Neuronal stem cell (in vitro differentiated cells): ENCODE results near the gene SAFB2.
A peak's percentile ranks its signal among the peaks of the same experiment; 100 is the strongest.

Experiments used
- DNase-seq: peaks from one replicate; pipeline ENCODE4 v3.0.0-alpha.2; 2013; ENCODE audit warnings: low spot score
- H2AFZ ChIP-seq: one replicate; pipeline ENCODE4 v1.6.1; 2013; ENCODE audit warnings: mild to moderate bottlenecking, low read length, inconsistent platforms
- H2AK5ac ChIP-seq: 2 replicates; pipeline ENCODE4 v1.6.1; 2013; ENCODE audit warnings: low read depth, mild to moderate bottlenecking, inconsistent platforms, low read length, moderate library complexity, mixed read lengths
- H2BK120ac ChIP-seq: 2 replicates; pipeline ENCODE4 v1.6.1; 2013; ENCODE audit warnings: low read depth, mild to moderate bottlenecking, inconsistent platforms, low read length, moderate library complexity, mixed read lengths
- H2BK12ac ChIP-seq: one replicate; pipeline ENCODE4 v1.6.1; 2013; ENCODE audit warnings: low read length, inconsistent platforms
- H2BK15ac ChIP-seq: 2 replicates; pipeline ENCODE4 v1.6.1; 2013; ENCODE audit warnings: mild to moderate bottlenecking, low read length, inconsistent platforms, mixed read lengths
- H2BK5ac ChIP-seq: one replicate; pipeline ENCODE4 v1.6.1; 2013; ENCODE audit warnings: inconsistent platforms, mild to moderate bottlenecking, low read length, moderate library complexity
- H3K14ac ChIP-seq: one replicate; pipeline ENCODE4 v1.6.1; 2013; ENCODE audit warnings: low read length, inconsistent platforms
- H3K18ac ChIP-seq: 2 replicates; pipeline ENCODE4 v1.6.1; 2013; ENCODE audit warnings: low read length, inconsistent platforms
- H3K23ac ChIP-seq: 2 replicates; pipeline ENCODE4 v1.6.1; 2013; ENCODE audit warnings: low read depth, mild to moderate bottlenecking, mixed read lengths, low read length, inconsistent platforms; ENCODE audit not compliant: poor library complexity
- H3K27ac ChIP-seq: replicated peaks from 3 replicates; pipeline ENCODE4 v1.5.1; 2013; ENCODE audit warnings: low read length, inconsistent platforms
- H3K27me3 ChIP-seq, 3 experiments: 2 replicates each; pipeline ENCODE4 v1.6.1; 2013; ENCODE audit warnings: low read length in 3 of 3, mild to moderate bottlenecking in 2 of 3, inconsistent platforms in 1 of 3, low read depth in 1 of 3, mixed read lengths in 1 of 3, moderate library complexity in 1 of 3; ENCODE audit not compliant: control insufficient read depth in 3 of 3, insufficient read depth in 3 of 3
- H3K36me3 ChIP-seq, 2 donors: replicated peaks in 1 of 2; 2 replicates each; pipeline ENCODE4 v1.6.1; 2013; ENCODE audit warnings: low read length in 2 of 2; ENCODE audit not compliant: control insufficient read depth in 2 of 2, insufficient read depth in 2 of 2
- H3K4ac ChIP-seq: 2 replicates; pipeline ENCODE4 v1.6.1; 2013; ENCODE audit warnings: inconsistent platforms, mild to moderate bottlenecking, low read length, moderate library complexity
- H3K4me1 ChIP-seq, 2 donors: 1 replicate in 1 of 2; 2 replicates in 1 of 2; pipeline ENCODE4 v1.6.1; 2013; ENCODE audit warnings: low read length in 2 of 2, low read depth in 1 of 2; ENCODE audit not compliant: control insufficient read depth in 2 of 2, insufficient read depth in 1 of 2
- H3K4me2 ChIP-seq: one replicate; pipeline ENCODE4 v1.6.1; 2013; ENCODE audit warnings: mild to moderate bottlenecking, low read length, inconsistent platforms; ENCODE audit not compliant: insufficient read depth, poor library complexity, severe bottlenecking
- H3K4me3 ChIP-seq, 2 donors: 2 replicates each; pipeline ENCODE4 v1.5.1; 2013; ENCODE audit warnings: low read length in 2 of 2, mild to moderate bottlenecking in 2 of 2, inconsistent platforms in 1 of 2, moderate library complexity in 1 of 2
- H3K79me1 ChIP-seq: one replicate; pipeline ENCODE4 v1.6.1; 2013; ENCODE audit warnings: low read depth, mild to moderate bottlenecking, inconsistent platforms, low read length, moderate library complexity
- H3K9ac ChIP-seq: one replicate; pipeline ENCODE4 v1.6.1; 2013; ENCODE audit warnings: mild to moderate bottlenecking, low read depth, low read length, inconsistent platforms; ENCODE audit not compliant: poor library complexity
- H3K9me3 ChIP-seq, 2 donors: replicated peaks in 1 of 2; 2 replicates each; pipeline versions ENCODE3 to v1.6.1; 2013; ENCODE audit warnings: low read length in 2 of 2, mild to moderate bottlenecking in 2 of 2, inconsistent platforms in 1 of 2, low read depth in 1 of 2, mixed read lengths in 1 of 2, moderate library complexity in 1 of 2; ENCODE audit not compliant: control insufficient read depth in 2 of 2, insufficient read depth in 1 of 2
- H4K8ac ChIP-seq: one replicate; pipeline ENCODE4 v1.6.1; 2013; ENCODE audit warnings: low read depth, mild to moderate bottlenecking, inconsistent platforms, low read length, moderate library complexity
- H4K91ac ChIP-seq: one replicate; pipeline ENCODE4 v1.6.1; 2013; ENCODE audit warnings: low read length, low read depth, mild to moderate bottlenecking, inconsistent platforms; ENCODE audit not compliant: poor library complexity
- WGBS, 2 donors: extraction: QIAGEN DNeasy Blood & Tissue Kit; methylation state at CpG; one replicate each; pipeline ENCODE4 v1.1.7; 2013; ENCODE audit warnings: missing lambda C conversion rate in 2 of 2, mixed read lengths in 1 of 2; ENCODE audit not compliant: insufficient read length in 2 of 2, insufficient replicate concordance in 1 of 2; ENCODE audit errors: extremely low coverage in 2 of 2; 5-methylcytosine and 5-hydroxymethylcytosine counted together

The SAFB2 gene

GRCh38 chr19:5590865-5591154 is 31.8 kb downstream of the SAFB2 start:
- no peak for DNase-seq
- no peak overlapping the region for H3K23ac ChIP-seq
- no peak overlapping the region for H4K8ac ChIP-seq
- H4K91ac ChIP-seq, result no peak overlapping the region
- no peak overlapping the region for H3K4me2 ChIP-seq
- peaks cover 61 to 94% of the 10 kb centered on the region in 2 donors for H3K36me3 ChIP-seq
- H3K79me1 ChIP-seq, result peaks cover 3% of the 10 kb centered on the region
- H3K9ac ChIP-seq, result no peak overlapping the region
- H3K4me1 ChIP-seq, result peaks cover 6 to 8% of the 10 kb centered on the region in 2 donors
- H2BK5ac ChIP-seq, result no peak overlapping the region
- H2BK120ac ChIP-seq, result no peak overlapping the region
- H2BK15ac ChIP-seq, result no peak overlapping the region
- H3K4me3 ChIP-seq, result no peak overlapping the region
- H3K27ac ChIP-seq, result no peak overlapping the region
- no peak overlapping the region for H2BK12ac ChIP-seq
- H3K4ac ChIP-seq, result no peak overlapping the region
- H3K18ac ChIP-seq, result no peak overlapping the region
- H3K9me3 ChIP-seq, result no peaks in the 10 kb centered on the region
- WGBS, 2 donors, result no CpG with 5 or more reads among the region's 9 CpGs
- H2AK5ac ChIP-seq, result no peak overlapping the region
- H3K27me3 ChIP-seq, result no peaks in the 10 kb centered on the region
- H3K14ac ChIP-seq, result no peak overlapping the region
- H2AFZ ChIP-seq, result no peak overlapping the region

DNA sequence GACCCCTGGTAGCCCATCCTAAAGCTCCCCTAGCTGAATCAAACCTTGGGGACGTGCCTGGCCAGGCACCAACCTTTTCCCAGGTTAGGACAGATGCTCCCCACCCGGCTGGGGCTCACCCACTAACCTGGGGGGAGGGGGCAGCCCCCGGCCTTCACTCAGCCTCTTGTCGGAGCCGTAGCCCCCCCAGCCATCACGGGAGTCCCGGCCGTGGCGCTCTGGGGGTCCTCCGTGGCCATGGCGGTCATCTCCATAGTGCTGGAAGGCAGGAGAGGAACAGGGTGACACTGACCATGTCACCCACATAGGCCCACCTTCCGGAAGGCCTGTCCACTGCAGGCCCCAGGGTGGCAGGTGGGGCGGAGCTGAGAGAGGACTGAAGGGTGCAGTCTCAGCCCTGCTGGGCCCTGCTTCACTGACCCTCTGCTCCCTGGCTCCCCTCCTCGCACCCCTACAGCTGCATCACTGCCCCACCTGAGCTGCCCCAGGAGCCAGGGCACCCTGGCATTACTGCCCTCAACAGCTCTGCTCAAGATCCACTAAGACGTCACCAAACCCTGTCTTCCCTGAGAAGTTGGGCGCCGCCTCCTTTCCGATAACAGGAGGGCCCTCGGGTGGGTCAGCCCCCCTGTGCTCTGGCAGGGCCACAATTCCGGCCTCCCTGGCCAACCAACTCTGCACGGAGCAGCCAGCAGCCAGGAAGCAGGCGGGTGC is 32.3 kb downstream of the SAFB2 start:
- H3K36me3 ChIP-seq, result peaks cover 56 to 89% of the 10 kb centered on the region in 2 donors
- H4K91ac ChIP-seq, result no peak overlapping the region
- peaks cover 3% of the 10 kb centered on the region for H3K79me1 ChIP-seq
- no peak overlapping the region for H2AFZ ChIP-seq
- H3K4me1 ChIP-seq, result peaks cover 11 to 12% of the 10 kb centered on the region in 2 donors
- H3K14ac ChIP-seq, result no peak overlapping the region
- H2BK5ac ChIP-seq, result no peak overlapping the region
- H2AK5ac ChIP-seq, result no peak overlapping the region
- no peak overlapping the region for H3K4me3 ChIP-seq
- no peak for DNase-seq
- peak overlapping the region; percentile 92 for H3K23ac ChIP-seq
- H3K27ac ChIP-seq, result no peak overlapping the region
- H2BK120ac ChIP-seq, result no peak overlapping the region
- no CpG with 5 or more reads among the region's 22 CpGs for WGBS, 2 donors
- H4K8ac ChIP-seq, result no peak overlapping the region
- H3K18ac ChIP-seq, result no peak overlapping the region
- H3K4me2 ChIP-seq, result no peak overlapping the region
- H3K4ac ChIP-seq, result no peak overlapping the region
- no peaks in the 10 kb centered on the region for H3K27me3 ChIP-seq
- no peak overlapping the region for H2BK12ac ChIP-seq
- peak overlapping the region; percentile 63 for H3K9ac ChIP-seq
- H3K9me3 ChIP-seq, result no peaks in the 10 kb centered on the region
- H2BK15ac ChIP-seq, result no peak overlapping the region

DNA sequence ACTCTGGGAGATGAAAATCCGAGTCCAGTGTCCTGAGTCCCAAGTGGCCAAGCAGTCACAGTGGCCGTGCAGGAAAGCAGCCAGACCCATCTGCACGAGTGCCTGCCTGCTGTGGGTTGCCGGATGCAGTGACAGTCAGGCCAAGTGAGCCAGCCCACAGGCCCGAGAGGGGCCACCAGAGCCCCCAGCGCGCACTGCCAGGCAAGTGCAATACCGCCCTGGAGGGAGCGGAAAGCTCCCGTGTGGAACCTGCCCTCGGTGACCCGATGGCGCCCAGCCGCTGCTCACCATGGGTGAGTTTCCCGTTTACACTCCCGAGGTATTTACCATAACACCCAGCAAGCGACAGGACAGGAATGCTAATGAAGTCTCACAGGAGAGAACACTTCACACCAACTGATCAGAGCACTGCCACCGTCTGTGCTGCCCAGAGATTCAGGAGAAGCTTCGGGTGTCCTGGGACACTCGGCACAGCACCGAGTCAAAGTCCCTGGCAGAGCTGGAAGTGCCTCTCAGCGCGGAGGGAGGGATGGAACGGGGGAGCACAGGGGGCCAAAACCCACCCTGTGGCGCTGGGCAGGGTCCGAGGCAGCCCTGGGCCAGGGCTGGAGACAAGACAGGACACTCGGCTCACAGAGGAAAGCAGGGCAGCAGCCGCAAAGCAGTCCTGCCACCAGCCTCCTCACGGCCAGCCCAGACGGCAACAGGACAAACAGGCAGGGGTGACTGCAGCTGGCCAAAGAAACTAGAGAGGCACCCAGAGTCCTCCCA is 33.5 kb downstream of the SAFB2 start:
- Histone ChIP-seq H3K18ac (no peak overlapping the region), H3K4me3 (no peak overlapping the region), H2BK120ac (no peak overlapping the region), H3K27ac (no peak overlapping the region), H3K23ac (peak overlapping the region; percentile 27), H3K4ac (no peak overlapping the region), H2BK5ac (no peak overlapping the region), H3K27me3 (no peaks in the 10 kb centered on the region), H4K91ac (no peak overlapping the region), H4K8ac (no peak overlapping the region), H2BK12ac (no peak overlapping the region), H3K4me2 (no peak overlapping the region), H3K9ac (peak overlapping the region; percentile 10), H3K36me3 (peaks cover 45 to 82% of the 10 kb centered on the region in 2 donors), H2BK15ac (no peak overlapping the region), H3K4me1 (peaks cover 13 to 15% of the 10 kb centered on the region in 2 donors), H2AFZ (no peak overlapping the region), H3K14ac (no peak overlapping the region), H3K9me3 (no peaks in the 10 kb centered on the region), H3K79me1 (peaks cover 1% of the 10 kb centered on the region), H2AK5ac (no peak overlapping the region)
- WGBS, 2 donors, result no CpG with 5 or more reads among the region's 30 CpGs
- DNase-seq, result no peak

- H3K4me3 ChIP-seq, result no peak overlapping the region
- H2BK15ac ChIP-seq, result no peak overlapping the region
- H3K79me1 ChIP-seq, result peaks cover 1% of the 10 kb centered on the region
- no peak for DNase-seq
- H3K4me1 ChIP-seq, result peaks cover 13 to 15% of the 10 kb centered on the region in 2 donors
- no peak overlapping the region for H3K18ac ChIP-seq
- no peak overlapping the region for H3K4me2 ChIP-seq
- no peaks in the 10 kb centered on the region for H3K27me3 ChIP-seq
- no peak overlapping the region for H4K8ac ChIP-seq
- no peak overlapping the region for H2AFZ ChIP-seq
- no peak overlapping the region for H3K4ac ChIP-seq
- H2BK120ac ChIP-seq, result no peak overlapping the region
- H3K27ac ChIP-seq, result no peak overlapping the region
- H2BK5ac ChIP-seq, result no peak overlapping the region
- no peaks in the 10 kb centered on the region for H3K9me3 ChIP-seq
- H3K36me3 ChIP-seq, result peaks cover 40 to 82% of the 10 kb centered on the region in 2 donors
- no peak overlapping the region for H3K23ac ChIP-seq
- no peak overlapping the region for H4K91ac ChIP-seq
- no peak overlapping the region for H3K9ac ChIP-seq
- H3K14ac ChIP-seq, result no peak overlapping the region
- H2AK5ac ChIP-seq, result no peak overlapping the region
- WGBS, 2 donors, result no CpG with 5 or more reads among the region's 10 CpGs
- H2BK12ac ChIP-seq, result no peak overlapping the region
These were observed 34.1 kb downstream of the SAFB2 start for GRCh38 chr19:5588441-5588840.
